H1 (cell line): Measurements from ENCODE around the gene WBP1. TPM values are rescaled to one million over a fixed set of nuclear protein-coding genes. Genes with fewer than 3 reads are reported as not detected.
A peak's percentile ranks its signal among the peaks of the same experiment; 100 is the strongest.

Experiments used
- CTCF ChIA-PET: fragments of 300-600 bp; sonication (Branson Sonifier 250); formaldehyde crosslinking; loops from one replicate; lab custom pipeline; 2021; ENCODE audit not compliant: partially characterized antibody; lab: Charles Lee
- POLR2A ChIA-PET: fragments of 300-600 bp; sonication (Branson Sonifier 250); formaldehyde crosslinking; loops from one replicate; lab custom pipeline; 2021; ENCODE audit warnings: inconsistent platforms; ENCODE audit not compliant: partially characterized antibody; lab: Charles Lee
- DNase-seq, 2 experiments: peaks; one replicate each; pipeline versions ENCODE4 v3.0.0 to v3.0.0-alpha.2; 2010 to 2022; ENCODE audit warnings: low spot score in 2 of 2, low read depth in 1 of 2, mixed read lengths in 1 of 2
- FAIRE-seq: peaks from 2 replicates; lab custom pipeline; 2011; peaks lifted over from hg19 to GRCh38; lab: Jason Lieb, UNC
- H2AFZ ChIP-seq: 2 replicates; pipeline ENCODE4 v1.8.1; 2012; ENCODE audit warnings: low read length, inconsistent platforms
- H2AK5ac ChIP-seq: 2 replicates; pipeline ENCODE4 v1.6.1; 2013; ENCODE audit warnings: low read depth, low read length
- H2BK120ac ChIP-seq: replicated peaks from 2 replicates; pipeline ENCODE3; 2013; ENCODE audit warnings: low read depth, low read length, inconsistent platforms
- H2BK12ac ChIP-seq: 2 replicates; pipeline ENCODE4 v1.6.1; 2013; ENCODE audit warnings: low read depth, low read length
- H2BK15ac ChIP-seq: 2 replicates; pipeline ENCODE4 v1.6.1; 2013; ENCODE audit warnings: low read length
- H2BK20ac ChIP-seq: 2 replicates; pipeline ENCODE4 v1.6.1; 2013; ENCODE audit warnings: low read length
- H2BK5ac ChIP-seq: 2 replicates; pipeline ENCODE4 v1.6.1; 2013; ENCODE audit warnings: low read depth, low read length
- H3K14ac ChIP-seq: 2 replicates; pipeline ENCODE4 v1.6.1; 2013; ENCODE audit warnings: inconsistent platforms; ENCODE audit not compliant: insufficient read length
- H3K18ac ChIP-seq: 2 replicates; pipeline ENCODE4 v1.6.1; 2013; ENCODE audit warnings: low read length; ENCODE audit errors: extremely low read depth
- H3K23ac ChIP-seq: 2 replicates; pipeline ENCODE4 v1.6.1; 2013; ENCODE audit warnings: inconsistent platforms; ENCODE audit not compliant: insufficient read length
- H3K23me2 ChIP-seq: 2 replicates; pipeline ENCODE4 v1.6.1; 2013; ENCODE audit warnings: low read depth, low read length
- H3K27ac ChIP-seq: 2 replicates; pipeline ENCODE4 v1.6.1; 2011; ENCODE audit warnings: low read depth, low read length, inconsistent platforms
- H3K27me3 ChIP-seq, 4 experiments: replicated peaks in 1 of 4; 1 replicate in 1 of 4; 2 replicates in 3 of 4; pipeline versions ENCODE4 v1.6.1 to v1.8.1; 2011 to 2013; ENCODE audit warnings: low read length in 3 of 4, mild to moderate bottlenecking in 3 of 4, inconsistent platforms in 2 of 4, mixed read lengths in 2 of 4, moderate library complexity in 1 of 4; ENCODE audit not compliant: control insufficient read depth in 3 of 4, insufficient read depth in 3 of 4; ENCODE audit errors: extremely low read depth in 1 of 4
- H3K36me3 ChIP-seq, 4 experiments: 2 replicates each; pipeline versions ENCODE4 v1.6.1 to v1.8.1; 2011 to 2013; ENCODE audit warnings: mild to moderate bottlenecking in 4 of 4, low read length in 3 of 4, moderate library complexity in 2 of 4, control low read depth in 1 of 4, inconsistent platforms in 1 of 4; ENCODE audit not compliant: insufficient read depth in 4 of 4, control insufficient read depth in 2 of 4
- H3K4ac ChIP-seq: replicated peaks from 2 replicates; pipeline ENCODE3; 2013; ENCODE audit warnings: low read length, low read depth, mixed read lengths, inconsistent platforms; ENCODE audit not compliant: insufficient read length
- H3K4me1 ChIP-seq, 4 experiments: replicated peaks in 1 of 4; 1 replicate in 1 of 4; 2 replicates in 3 of 4; pipeline versions ENCODE4 v1.6.1 to v1.8.1; 2011 to 2013; ENCODE audit warnings: low read length in 3 of 4, inconsistent platforms in 2 of 4, mixed read lengths in 1 of 4; ENCODE audit not compliant: insufficient read depth in 4 of 4, control insufficient read depth in 3 of 4
- H3K4me2 ChIP-seq, 2 experiments: 2 replicates each; pipeline versions ENCODE4 v1.6.1 to v1.8.1; 2011 to 2013; ENCODE audit warnings: low read depth in 2 of 2, low read length in 2 of 2, control low read depth in 1 of 2, inconsistent platforms in 1 of 2, mild to moderate bottlenecking in 1 of 2; ENCODE audit not compliant: insufficient read depth in 1 of 2
- H3K4me3 ChIP-seq, 4 experiments: fragments of 200-600, 300-600 bp in 1 of 4; sonication (generic), shearing (Covaris generic), sonication (Bioruptor Twin) in 1 of 4; 2 replicates each; pipeline versions ENCODE4 v1.5.1 to v1.8.1; 2011 to 2016; ENCODE audit warnings: low read length in 4 of 4, low read depth in 3 of 4, control low read depth in 2 of 4, inconsistent platforms in 2 of 4, mild to moderate bottlenecking in 2 of 4, mixed read lengths in 1 of 4, moderate library complexity in 1 of 4; ENCODE audit not compliant: insufficient read depth in 2 of 4; ENCODE audit errors: extremely low read depth in 1 of 4
- H3K56ac ChIP-seq: replicated peaks from 2 replicates; pipeline ENCODE3; 2013; ENCODE audit warnings: low read depth, mild to moderate bottlenecking, mixed read lengths, low read length, inconsistent platforms; ENCODE audit not compliant: insufficient read length
- H3K79me1 ChIP-seq: 2 replicates; pipeline ENCODE4 v1.6.1; 2013; ENCODE audit warnings: low read depth, low read length, control low read depth
- H3K79me2 ChIP-seq, 2 experiments: 2 replicates each; pipeline versions ENCODE4 v1.6.1 to v1.8.1; 2012 to 2013; ENCODE audit warnings: low read length in 2 of 2, mild to moderate bottlenecking in 2 of 2, inconsistent platforms in 1 of 2; ENCODE audit not compliant: insufficient read depth in 2 of 2, control insufficient read depth in 1 of 2
- H3K9ac ChIP-seq, 4 experiments: replicated peaks in 1 of 4; 1 replicate in 1 of 4; 2 replicates in 3 of 4; pipeline versions ENCODE4 v1.6.1 to v1.8.1; 2011 to 2013; ENCODE audit warnings: low read depth in 3 of 4, low read length in 3 of 4, control low read depth in 2 of 4, mild to moderate bottlenecking in 2 of 4, moderate library complexity in 2 of 4, inconsistent platforms in 1 of 4; ENCODE audit errors: extremely low read depth in 1 of 4
- H3K9me3 ChIP-seq, 2 experiments: 2 replicates each; pipeline versions ENCODE4 v1.6.1 to v1.8.1; 2012 to 2013; ENCODE audit warnings: mild to moderate bottlenecking in 2 of 2, moderate library complexity in 2 of 2, control low read depth in 1 of 2, inconsistent platforms in 1 of 2, low read depth in 1 of 2, low read length in 1 of 2, mixed read lengths in 1 of 2; ENCODE audit not compliant: insufficient read depth in 2 of 2
- H4K20me1 ChIP-seq, 2 experiments: replicated peaks in 1 of 2; 2 replicates each; pipeline versions ENCODE3 to v1.8.1; 2011 to 2013; ENCODE audit warnings: inconsistent platforms in 2 of 2, low read length in 2 of 2, mild to moderate bottlenecking in 1 of 2; ENCODE audit not compliant: insufficient read depth in 2 of 2, control insufficient read depth in 1 of 2
- H4K5ac ChIP-seq: 2 replicates; pipeline ENCODE4 v1.6.1; 2013; ENCODE audit warnings: low read length, low read depth, mixed read lengths, inconsistent platforms; ENCODE audit not compliant: insufficient read length
- H4K8ac ChIP-seq: 2 replicates; pipeline ENCODE4 v1.8.0; 2013; ENCODE audit warnings: mild to moderate bottlenecking, moderate library complexity, low read length, inconsistent platforms; ENCODE audit not compliant: insufficient read depth; ENCODE audit errors: extremely low read depth
- H4K91ac ChIP-seq: replicated peaks from 2 replicates; pipeline ENCODE3; 2013; ENCODE audit warnings: low read length, mixed read lengths, inconsistent platforms; ENCODE audit not compliant: insufficient read length
- CBX5 ChIP-seq: fragments of 300-800, 300-1000 bp; sonication (generic); IDR thresholded peaks from 2 replicates; pipeline ENCODE4 v1.7.1; 2016; ENCODE audit warnings: antibody characterized with exemption, low read length, low read depth
- KDM5A ChIP-seq: fragments of 200-600 bp; IDR thresholded peaks from 2 replicates; pipeline ENCODE4 v1.7.1; 2012; ENCODE audit warnings: mild to moderate bottlenecking, low read length, inconsistent platforms, mixed read lengths
- POLR2A ChIP-seq, 2 experiments: IDR thresholded peaks; 1 replicate in 1 of 2; 2 replicates in 1 of 2; pipeline ENCODE4 v1.6.1; 2011; ENCODE audit warnings: low read depth in 2 of 2, low read length in 2 of 2, mild to moderate bottlenecking in 2 of 2; ENCODE audit errors: control extremely low read depth in 1 of 2
- RNF2 ChIP-seq: fragments of 200-900, 300-1000 bp; sonication (generic); IDR thresholded peaks from 2 replicates; pipeline ENCODE4 v1.7.1; 2016; ENCODE audit warnings: borderline replicate concordance, low read depth, mild to moderate bottlenecking, antibody characterized with exemption, low read length; ENCODE audit not compliant: poor library complexity, severe bottlenecking; ENCODE audit errors: missing control alignments
- SIX5 ChIP-seq: IDR thresholded peaks from 2 replicates; pipeline ENCODE4 v1.6.1; 2011; ENCODE audit warnings: mild to moderate bottlenecking, low read depth, low read length
- TAF7 ChIP-seq: optimal IDR thresholded peaks from 2 replicates; pipeline ENCODE3; 2011; ENCODE audit warnings: low read depth, mild to moderate bottlenecking, inconsistent platforms, low read length, moderate library complexity, borderline replicate concordance
- WGBS, 2 experiments: shearing (Covaris generic) in 1 of 2; methylation state at CpG; one replicate each; pipeline versions ENCODE4 v1.1.6 to v1.1.7; 2013 to 2015; ENCODE audit warnings: low lambda C conversion rate in 2 of 2, mixed read lengths in 2 of 2, inconsistent platforms in 1 of 2, low coverage in 1 of 2, missing lambda C conversion rate in 1 of 2; ENCODE audit not compliant: insufficient replicate concordance in 2 of 2, insufficient coverage in 1 of 2, insufficient read length in 1 of 2; ENCODE audit errors: extremely low coverage in 1 of 2, missing lambda C conversion rate in 1 of 2; 5-methylcytosine and 5-hydroxymethylcytosine counted together
- polyA plus RNA-seq, 7 experiments: library from polyadenylated mRNA; depleted of rRNA in 3 of 7; stranded (reverse) in 5 of 7; unstranded in 2 of 7; fragments of >200 nt in 5 of 7; fragments of 200-250 nt in 2 of 7; gene quantifications; 1 replicate in 5 of 7; 2 replicates in 1 of 7; 4 replicates in 1 of 7; pipeline versions ENCODE4 v1.2.1 to v1.2.3, GENCODE V29; 2011 to 2013; ENCODE audit warnings: missing spikeins in 2 of 7, mixed read lengths in 2 of 7
- total RNA-seq: library from RNA; stranded (reverse); fragmentation: NEBNext Ultra II Directional; extraction: Animal tissue kit (Norgen Biotek cat#: 25700); gene quantifications from 2 replicates; pipeline ENCODE4 v1.2.1, GENCODE V29; 2021

Gene WBP1
- total and polyA plus RNA-seq, 2 of the 8 experiments (the other 6 are each of a cell fraction or from before 2014, with no cell fraction given), result 57.2 to 190 TPM

- Histone ChIP-seq H2BK20ac (no peak overlapping the region), H3K23ac (no peak overlapping the region), H3K27me3 (no peaks in the 10 kb centered on the region), H3K4ac (peak overlapping the region; percentile 80), H3K14ac (no peak overlapping the region), H2AK5ac (no peak overlapping the region), H4K91ac (peak overlapping the region; percentile 45), H3K27ac (peak overlapping the region; percentile 79), H3K4me3 (peak overlapping the region; percentile 77 to 95 (median 87)), H3K9ac (peak overlapping the region in 3 of 4 experiments; percentile 67 to 77 (median 77); a peak in 6 of 7 replicates), H2BK12ac (no peak overlapping the region), H3K36me3 (peaks cover 0 to 4% (median 2%) of the 10 kb centered on the region in 4 experiments; a peak in 6 of 8 replicates), H3K79me1 (no peaks in the 10 kb centered on the region), H3K4me2 (peak overlapping the region; percentile 97 to 98), H4K20me1 (peaks cover 0 to 1% of the 10 kb centered on the region in 2 experiments), H3K18ac (no peak overlapping the region), H3K4me1 (peaks cover 0 to 3% (median 2%) of the 10 kb centered on the region in 4 experiments; a peak in 3 of 7 replicates), H3K79me2 (no peaks in the 10 kb centered on the region), H4K8ac (peak overlapping the region; percentile 94; the same call in 1 of the 2 replicates), H2BK15ac (no peak overlapping the region), H2BK5ac (no peak overlapping the region; the same call in 1 of the 2 replicates), H3K56ac (peak overlapping the region; percentile 91), H3K9me3 (no peaks in the 10 kb centered on the region), H3K23me2 (peaks cover 11% of the 10 kb centered on the region), H4K5ac (peak overlapping the region; percentile 46), H2BK120ac (no peak overlapping the region), H2AFZ (peak overlapping the region; percentile 88)
- CTCF ChIA-PET, result interaction anchor here (0.6 to 5.7 kb wide), 15 partner anchors 9 to 115 kb away, joined by 3 to 86 read pairs (median 3); partner anchors contain the start of genes AUP1, CCDC142, DQX1 and HTRA2
- TF ChIP-seq SIX5 (no peak), TAF7 (peak; percentile 8), RNF2 (no peak), KDM5A (no peak), POLR2A (IDR thresholded peaks at IDR 0.05; ENCODE audit: control extremely low read depth in 1 of 2, low read depth in 2 of 2, low read length in 2 of 2) (no peak), CBX5 (no peak)
- no peak for DNase-seq
- POLR2A ChIA-PET, result interaction anchor here (0.9 to 5.2 kb wide), 13 partner anchors 9 to 77 kb away, joined by 3 to 89 read pairs (median 4); partner anchors contain the start of genes AUP1, CCDC142, HTRA2 and INO80B
- 35% methylated on average over 7 of the region's 7 CpGs; no CpG with 5 or more reads in 1 of the 2 experiments for whole genome bisulfite sequencing, 2 experiments
- no peak for FAIRE-seq
Observed at GRCh38 chr2:74472945-74473258, 14.7 kb downstream of the WBP1 start.
